ENCODE results near the gene PRKN.

PRKN gene

GRCh38 chr6:162078667-162079066 lies 648.9 kb downstream of the PRKN start (continued):
- no peak for TF ChIP-seq ARNTL (CRISPR knock-in tag; IDR thresholded peaks at IDR 0.05; ENCODE audit: borderline replicate concordance, low read depth)

DNA sequence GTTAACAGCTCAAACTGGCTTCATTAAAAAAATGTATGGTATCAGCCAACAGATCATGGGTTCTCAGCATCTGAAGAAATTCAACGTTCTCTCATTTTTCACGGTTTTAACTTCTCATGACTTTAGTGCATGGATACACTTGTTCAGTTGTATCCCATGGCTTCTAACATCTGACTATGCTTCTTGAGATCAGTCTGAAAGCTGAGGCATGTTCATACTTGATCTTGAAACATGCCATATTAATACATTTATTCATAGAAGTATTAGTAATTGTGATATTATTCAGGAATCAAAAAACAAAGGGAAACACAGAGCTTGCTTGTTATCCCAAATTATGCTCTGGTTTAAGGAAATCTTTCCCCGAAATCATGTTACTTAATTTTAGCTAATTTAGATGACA lies 649.4 kb downstream of the PRKN start:
- ATAC-seq, result no peak
- TF ChIP-seq ZNF70 (CRISPR knock-in tag; IDR thresholded peaks at IDR 0.05), result no peak
- no peak for TF ChIP-seq CSDC2 (CRISPR knock-in tag; IDR thresholded peaks at IDR 0.05)
- TF ChIP-seq CSRNP3 (CRISPR knock-in tag; IDR thresholded peaks at IDR 0.05), result no peak
- TF ChIP-seq ARNTL (CRISPR knock-in tag; IDR thresholded peaks at IDR 0.05; ENCODE audit: borderline replicate concordance, low read depth), result no peak
- no peak for TF ChIP-seq TSHZ2 (CRISPR knock-in tag; IDR thresholded peaks at IDR 0.05)
- no peak for TF ChIP-seq ZNF8 (CRISPR knock-in tag; IDR thresholded peaks at IDR 0.05)
- TF ChIP-seq TCF4 (CRISPR knock-in tag; IDR thresholded peaks at IDR 0.05; ENCODE audit: borderline replicate concordance), result no peak
- no peak for TF ChIP-seq PATZ1 (CRISPR knock-in tag; IDR thresholded peaks at IDR 0.05; ENCODE audit: borderline replicate concordance)
- no peak for TF ChIP-seq ZNF565 (CRISPR knock-in tag; conservative IDR thresholded peaks at IDR 0.05; ENCODE audit: low read depth)
- no peak for TF ChIP-seq ESRRG (CRISPR knock-in tag; IDR thresholded peaks at IDR 0.05)
- TF ChIP-seq, protein P1, sequence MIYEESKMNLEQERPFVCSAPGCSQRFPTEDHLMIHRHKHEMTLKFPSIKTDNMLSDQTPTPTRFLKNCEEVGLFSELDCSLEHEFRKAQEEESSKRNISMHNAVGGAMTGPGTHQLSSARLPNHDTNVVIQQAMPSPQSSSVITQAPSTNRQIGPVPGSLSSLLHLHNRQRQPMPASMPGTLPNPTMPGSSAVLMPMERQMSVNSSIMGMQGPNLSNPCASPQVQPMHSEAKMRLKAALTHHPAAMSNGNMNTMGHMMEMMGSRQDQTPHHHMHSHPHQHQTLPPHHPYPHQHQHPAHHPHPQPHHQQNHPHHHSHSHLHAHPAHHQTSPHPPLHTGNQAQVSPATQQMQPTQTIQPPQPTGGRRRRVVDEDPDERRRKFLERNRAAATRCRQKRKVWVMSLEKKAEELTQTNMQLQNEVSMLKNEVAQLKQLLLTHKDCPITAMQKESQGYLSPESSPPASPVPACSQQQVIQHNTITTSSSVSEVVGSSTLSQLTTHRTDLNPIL (CRISPR knock-in tag; IDR thresholded peaks at IDR 0.05; ENCODE audit: low read depth), result no peak

- ATAC-seq, result no peak
- TF ChIP-seq ZNF70 (CRISPR knock-in tag; IDR thresholded peaks at IDR 0.05) (no peak), RARB (CRISPR knock-in tag; IDR thresholded peaks at IDR 0.05) (no peak), ZC3H10 (CRISPR knock-in tag; IDR thresholded peaks at IDR 0.05) (no peak), CSRNP3 (CRISPR knock-in tag; IDR thresholded peaks at IDR 0.05) (no peak), BACH2 (CRISPR knock-in tag; IDR thresholded peaks at IDR 0.05; ENCODE audit: borderline replicate concordance) (no peak), PPARA (CRISPR knock-in tag; IDR thresholded peaks at IDR 0.05; ENCODE audit: borderline replicate concordance) (no peak), ZNF8 (CRISPR knock-in tag; IDR thresholded peaks at IDR 0.05) (no peak), ISL1 (CRISPR knock-in tag; IDR thresholded peaks at IDR 0.05) (no peak), ZNF565 (CRISPR knock-in tag; conservative IDR thresholded peaks at IDR 0.05; ENCODE audit: low read depth) (no peak), ARNTL (CRISPR knock-in tag; IDR thresholded peaks at IDR 0.05; ENCODE audit: borderline replicate concordance, low read depth) (no peak), GLIS3 (CRISPR knock-in tag; IDR thresholded peaks at IDR 0.05) (no peak), TSHZ2 (CRISPR knock-in tag; IDR thresholded peaks at IDR 0.05) (no peak), ZFP30 (CRISPR knock-in tag; IDR thresholded peaks at IDR 0.05) (no peak)
- TF ChIP-seq, protein P1 (CRISPR knock-in tag; IDR thresholded peaks at IDR 0.05; ENCODE audit: low read depth), result no peak
Observed at GRCh38 chr6:162076816-162077215, 650.8 kb downstream of the PRKN start.

Measured in SK-N-SH treated with all-trans-retinoic acid at 6 μM for 48 hours (cell line).